Fibroblast of skin of back (primary cell): ENCODE measurements around the gene FEZF1.
A peak's percentile ranks its signal among the peaks of the same experiment; 100 is the strongest.
"Not testable (repeated sequence)": the region's sequence is repeated elsewhere in the genome, so short reads cannot be mapped to it uniquely, and the experiment has no call there.

ENCODE experiments used
- DNase-seq: peaks from one replicate; pipeline ENCODE4 v3.0.0-alpha.2; 2013

FEZF1 gene

DNA sequence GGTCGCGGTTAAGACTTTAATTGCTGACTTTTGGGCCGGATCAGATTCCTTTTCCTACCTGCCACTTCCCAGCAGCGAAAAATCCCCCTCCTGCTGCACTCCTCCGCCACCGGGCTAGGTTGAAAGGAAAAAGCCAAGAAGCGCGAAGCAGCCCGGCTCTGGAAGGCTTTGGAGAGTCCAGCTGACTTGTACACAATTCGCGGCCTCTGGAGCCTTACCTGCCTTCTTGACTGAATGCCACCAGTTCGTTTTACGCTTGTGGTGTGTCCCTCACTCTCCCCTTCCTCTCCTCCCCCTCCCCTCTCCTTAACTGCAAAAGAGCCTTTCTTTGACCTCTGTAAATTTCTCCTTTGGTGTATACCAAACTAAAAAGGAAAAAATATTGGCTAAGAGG is 2.7 kb upstream of the FEZF1 start:
- DNase-seq, result no peak

GRCh38 chr7:122306320-122307227 is 2.0 kb upstream of the FEZF1 start:
- no peak for DNase-seq

- DNase-seq, result peak; percentile 6
Measured at GRCh38 chr7:122305475-122306319, 1.1 kb upstream of the FEZF1 start.

- DNase-seq, result no peak
Measured at GRCh38 chr7:122304996-122305421, 459 bp upstream of the FEZF1 start.

- DNase-seq, result no peak
Measured at GRCh38 chr7:122303531-122304318, 825 bp downstream of the FEZF1 start.

DNA sequence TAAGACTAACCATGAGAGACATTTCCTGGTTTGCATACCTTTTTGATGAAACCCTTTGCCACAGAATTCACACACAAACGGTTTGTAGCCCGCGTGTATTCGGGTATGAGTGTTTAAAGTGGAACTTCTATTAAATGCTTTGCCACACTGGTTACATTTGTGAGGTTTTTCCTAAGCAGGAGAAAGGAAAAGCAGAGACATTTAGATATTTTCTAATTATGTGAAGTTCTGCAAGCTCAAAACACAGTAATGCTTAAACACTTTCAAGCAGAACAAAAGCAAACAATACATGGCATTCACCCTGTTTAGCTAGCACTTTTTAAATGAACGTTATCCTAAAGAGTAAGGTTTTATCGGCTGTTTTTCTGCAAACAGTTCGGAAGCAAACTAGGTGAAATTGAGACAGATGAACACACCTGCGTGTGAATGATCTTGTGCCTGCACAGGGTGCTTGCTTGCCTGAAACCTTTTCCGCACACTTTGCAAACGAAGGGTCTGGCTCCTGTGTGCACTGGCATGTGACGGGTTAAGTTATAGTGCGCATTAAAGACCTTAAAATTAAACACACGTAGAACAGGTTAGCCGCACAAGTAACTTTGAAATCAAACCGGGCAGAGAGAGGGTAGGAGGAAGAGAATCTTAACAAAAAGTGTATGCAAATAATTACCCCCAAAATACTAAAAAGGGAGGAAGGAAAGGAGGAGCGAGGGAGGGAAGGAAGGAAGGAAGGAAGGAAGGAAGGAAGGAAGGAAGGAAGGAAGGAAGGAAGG is 1.6 kb downstream of the FEZF1 start:
- no peak for DNase-seq

- no peak for DNase-seq
Measured at GRCh38 chr7:122301858-122302760, 2.4 kb downstream of the FEZF1 start.

DNA sequence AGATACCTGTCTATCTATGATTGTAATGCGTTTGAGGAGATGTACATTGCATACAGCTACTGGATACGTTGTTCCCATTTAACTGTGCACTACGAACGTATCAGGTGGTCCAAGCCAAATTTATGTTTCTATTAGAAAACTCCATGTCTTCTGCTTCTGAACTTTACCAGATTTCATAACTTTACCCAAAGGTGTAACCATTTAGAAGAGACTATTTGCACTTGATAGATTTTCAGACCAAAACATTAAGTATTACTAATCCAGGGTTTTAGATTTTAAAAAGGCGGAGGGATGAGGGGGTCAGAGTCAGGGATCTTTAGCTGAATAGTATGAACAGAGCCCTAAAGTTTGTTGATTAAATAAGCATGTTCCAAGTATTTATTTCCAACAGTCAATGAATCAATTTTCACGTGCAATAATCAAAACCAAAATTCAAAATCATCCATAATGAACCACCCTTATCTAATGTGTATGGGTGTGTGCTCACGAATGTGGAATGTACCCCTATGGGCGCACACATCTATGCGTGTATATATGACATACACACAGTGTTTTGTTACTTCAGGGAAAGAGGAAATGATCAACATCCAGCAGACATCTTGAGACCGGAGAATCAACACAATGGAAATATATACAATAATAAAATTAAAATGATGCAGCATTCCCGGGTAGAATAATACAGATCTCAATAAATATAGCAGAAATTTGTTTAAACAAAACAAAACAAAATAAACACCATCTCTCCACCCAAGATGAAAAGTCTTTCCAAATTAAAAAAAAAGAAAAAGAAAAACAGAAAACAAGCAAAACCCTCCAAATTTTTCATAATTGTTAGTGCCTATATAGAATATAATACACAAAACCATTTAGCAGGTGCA is 3.4 kb downstream of the FEZF1 start:
- no peak for DNase-seq

- no peak for DNase-seq
Measured at GRCh38 chr7:122300211-122300932, 4.2 kb downstream of the FEZF1 start.

DNA sequence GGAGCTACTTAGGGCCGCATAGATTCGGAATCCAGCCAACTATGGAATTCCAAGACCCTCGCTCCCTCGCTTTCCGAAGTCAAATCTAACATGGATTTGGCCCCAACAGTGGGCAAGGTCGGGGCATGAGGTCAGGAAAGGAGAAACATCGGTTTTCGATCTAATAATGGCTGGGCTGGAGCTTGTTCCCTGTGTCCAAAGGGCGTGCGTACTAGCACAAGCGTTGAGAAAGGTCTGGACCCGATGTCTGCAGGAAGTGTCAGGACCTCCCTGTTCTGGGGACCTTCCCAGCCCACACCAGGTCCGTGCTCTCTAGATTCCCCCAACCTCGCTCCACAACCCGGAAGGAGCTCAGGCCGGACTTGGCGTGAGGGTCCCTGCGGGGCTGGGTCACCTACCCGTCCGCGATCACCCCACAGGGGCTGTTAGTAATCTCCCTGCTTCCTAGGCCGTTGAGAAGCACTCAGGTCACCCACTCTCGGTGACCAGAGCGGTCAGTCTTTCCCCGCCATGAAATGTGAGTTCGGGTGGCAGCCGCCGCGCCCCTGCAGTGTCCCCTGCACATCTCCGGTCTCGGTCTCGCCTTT is 4.8 kb downstream of the FEZF1 start:
- no peak for DNase-seq

GRCh38 chr7:122298618-122299017 is 5.9 kb downstream of the FEZF1 start:
- no peak for DNase-seq

DNA sequence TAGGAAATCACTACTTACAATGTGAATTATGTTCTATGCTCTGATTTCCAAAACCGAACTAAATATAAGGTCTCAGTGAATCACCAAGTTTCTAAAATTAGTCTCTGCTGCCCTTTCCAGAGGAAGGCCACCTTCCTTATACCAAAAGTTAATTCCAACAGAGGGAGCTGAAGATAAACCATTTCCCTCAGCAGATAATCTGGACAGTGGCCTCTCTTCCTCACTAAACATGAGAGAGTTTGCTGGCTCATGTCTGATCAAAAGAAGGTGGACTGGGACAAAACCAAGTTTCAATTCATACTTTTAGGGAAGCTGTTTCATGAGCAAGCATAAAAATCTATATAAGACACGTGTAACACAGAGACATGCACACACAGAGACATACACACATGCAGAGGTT is 6.4 kb downstream of the FEZF1 start:
- DNase-seq, result no peak

GRCh38 chr7:122291189-122291588 is 13.4 kb downstream of the FEZF1 start:
- DNase-seq, result no peak

- DNase-seq, result no peak
Measured at GRCh38 chr7:122290476-122290875, 14.1 kb downstream of the FEZF1 start.

- DNase-seq, result no peak
Measured at GRCh38 chr7:122289426-122289825, 15.1 kb downstream of the FEZF1 start.

- not testable (repeated sequence) for DNase-seq
Measured at GRCh38 chr7:122284608-122285007, 19.9 kb downstream of the FEZF1 start.

GRCh38 chr7:122273117-122273516 is 31.4 kb downstream of the FEZF1 start:
- DNase-seq, result no peak

GRCh38 chr7:122269241-122269640 is 35.3 kb downstream of the FEZF1 start:
- DNase-seq, result no peak

DNA sequence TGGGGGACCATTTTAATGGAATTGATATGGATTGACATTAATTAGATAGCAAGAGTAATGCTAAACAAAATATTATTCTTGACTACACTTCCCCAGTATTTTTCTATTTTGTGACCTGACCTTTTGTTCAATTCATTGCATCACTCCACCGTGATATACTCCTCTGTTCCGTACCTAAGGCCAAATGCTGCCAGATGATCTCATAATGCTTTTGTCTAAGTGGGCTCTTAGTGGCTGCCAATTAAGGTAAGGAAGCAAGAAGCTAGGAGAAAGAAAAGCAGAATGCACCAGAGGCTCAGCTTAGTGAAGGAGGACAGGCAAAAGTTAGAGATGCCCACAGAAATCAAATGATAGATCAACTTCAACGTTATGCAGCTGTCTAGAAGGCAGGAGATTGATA is 36.4 kb downstream of the FEZF1 start:
- DNase-seq, result no peak
